Erythroblast (primary cell): Measurements from ENCODE around the gene MSANTD1.

ENCODE experiments used
- DNase-seq, 2 experiments: peaks; one replicate each; lab custom pipeline; 2025; lab: John Stamatoyannopoulos, UW
- GATA1 ChIP-seq: IDR thresholded peaks from 2 replicates; pipeline ENCODE4 v1.6.1; 2011; ENCODE audit warnings: low read depth, mild to moderate bottlenecking, control low read depth, low read length, moderate library complexity
- POLR2A ChIP-seq: IDR thresholded peaks from 2 replicates; pipeline ENCODE4 v1.6.1; 2011; ENCODE audit warnings: mild to moderate bottlenecking, low read length

MSANTD1 gene

DNA sequence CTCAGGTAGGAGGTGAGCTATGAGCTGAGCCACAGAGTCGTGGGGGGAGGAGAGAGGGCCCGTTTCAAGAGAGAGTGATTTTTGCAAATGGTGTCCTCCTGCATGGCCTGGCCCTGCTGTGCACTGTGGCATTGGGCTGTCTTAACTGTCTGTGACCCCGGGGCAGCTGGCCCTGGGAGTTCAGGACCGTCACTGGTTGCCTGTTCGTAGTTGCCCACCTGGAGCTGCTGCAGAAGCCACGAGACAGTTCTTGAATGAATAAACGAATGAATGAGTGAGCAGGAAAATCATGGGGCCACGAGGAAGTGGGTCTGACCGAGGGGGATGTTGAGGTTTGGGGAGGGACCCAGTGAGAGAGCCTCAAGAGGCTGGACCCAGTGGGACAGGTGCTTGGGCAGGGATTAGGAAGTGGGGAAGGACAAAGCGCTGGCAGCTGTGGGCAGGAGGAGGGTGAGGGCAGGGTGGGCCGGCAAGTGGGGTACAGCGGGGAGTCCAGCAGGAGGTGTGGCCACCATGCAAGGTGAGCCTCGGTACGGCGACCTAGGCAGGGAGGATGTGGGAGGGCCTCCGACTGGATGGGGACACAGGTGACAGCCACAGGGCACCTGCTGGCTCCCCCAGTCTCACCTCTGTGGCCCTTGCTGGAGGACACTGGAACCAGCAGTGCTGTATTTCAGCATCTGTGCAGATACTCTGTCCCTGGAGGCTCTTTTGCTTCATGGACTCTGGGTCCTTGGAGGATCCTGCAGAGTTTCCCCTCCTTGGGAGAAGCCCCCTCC, 54.0 kb downstream of the MSANTD1 start:
- TF ChIP-seq GATA1 (no peak), POLR2A (no peak)
- DNase-seq: no peak

DNA sequence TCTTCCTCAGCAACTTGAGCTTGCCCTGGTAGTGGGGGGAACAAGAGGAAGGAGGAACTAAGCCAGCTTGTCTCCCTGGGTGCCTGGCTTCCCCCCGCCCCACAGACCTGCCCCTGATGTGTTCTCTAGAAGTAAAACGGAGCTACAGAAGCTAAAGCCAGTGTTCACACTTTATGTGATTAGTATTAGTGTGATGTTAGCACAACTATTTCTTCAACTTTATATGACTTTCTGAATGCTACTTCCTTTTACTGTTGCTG, 54.5 kb downstream of the MSANTD1 start:
- no peak for TF ChIP-seq GATA1
- no peak for TF ChIP-seq POLR2A
- DNase-seq: no peak

DNA sequence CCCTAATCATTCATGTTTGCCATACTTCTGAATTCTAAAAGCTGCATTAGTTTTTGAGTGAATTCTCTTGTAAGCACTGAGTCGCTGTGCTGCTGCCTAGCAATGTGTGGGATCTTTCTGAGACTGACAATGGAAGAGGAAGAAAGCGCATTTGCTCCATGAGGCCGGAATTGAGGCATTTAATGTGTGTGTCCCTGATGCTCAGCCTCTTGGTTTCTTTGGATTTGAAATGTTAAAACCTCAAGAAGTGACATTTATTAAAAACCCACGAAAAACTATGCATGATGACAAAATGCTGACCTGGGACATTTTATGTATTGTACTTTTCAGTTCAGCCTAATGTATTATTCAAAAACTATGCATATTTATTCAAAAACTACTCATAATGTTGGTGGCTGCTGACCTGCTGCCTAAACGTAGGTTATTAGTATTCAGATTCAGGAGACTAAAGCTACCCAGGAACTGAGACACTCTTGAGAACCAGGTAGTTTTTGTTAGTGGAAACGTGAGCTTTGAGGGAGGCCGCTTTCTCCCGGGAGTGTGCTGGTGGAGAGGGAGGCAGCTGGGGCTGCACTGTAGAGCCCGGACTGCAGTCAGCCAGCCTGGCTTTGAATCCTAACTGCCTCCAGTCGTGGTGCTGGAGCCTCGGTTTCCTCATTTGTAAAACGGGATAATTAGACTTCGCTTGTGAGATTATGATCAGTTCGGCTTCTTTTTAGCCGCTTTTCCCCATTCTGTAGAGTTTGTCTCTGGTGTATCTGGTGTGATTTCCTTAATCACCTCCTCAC, 55.2 kb downstream of the MSANTD1 start:
- TF ChIP-seq GATA1 (no peak), POLR2A (no peak)
- DNase-seq: no peak

DNA sequence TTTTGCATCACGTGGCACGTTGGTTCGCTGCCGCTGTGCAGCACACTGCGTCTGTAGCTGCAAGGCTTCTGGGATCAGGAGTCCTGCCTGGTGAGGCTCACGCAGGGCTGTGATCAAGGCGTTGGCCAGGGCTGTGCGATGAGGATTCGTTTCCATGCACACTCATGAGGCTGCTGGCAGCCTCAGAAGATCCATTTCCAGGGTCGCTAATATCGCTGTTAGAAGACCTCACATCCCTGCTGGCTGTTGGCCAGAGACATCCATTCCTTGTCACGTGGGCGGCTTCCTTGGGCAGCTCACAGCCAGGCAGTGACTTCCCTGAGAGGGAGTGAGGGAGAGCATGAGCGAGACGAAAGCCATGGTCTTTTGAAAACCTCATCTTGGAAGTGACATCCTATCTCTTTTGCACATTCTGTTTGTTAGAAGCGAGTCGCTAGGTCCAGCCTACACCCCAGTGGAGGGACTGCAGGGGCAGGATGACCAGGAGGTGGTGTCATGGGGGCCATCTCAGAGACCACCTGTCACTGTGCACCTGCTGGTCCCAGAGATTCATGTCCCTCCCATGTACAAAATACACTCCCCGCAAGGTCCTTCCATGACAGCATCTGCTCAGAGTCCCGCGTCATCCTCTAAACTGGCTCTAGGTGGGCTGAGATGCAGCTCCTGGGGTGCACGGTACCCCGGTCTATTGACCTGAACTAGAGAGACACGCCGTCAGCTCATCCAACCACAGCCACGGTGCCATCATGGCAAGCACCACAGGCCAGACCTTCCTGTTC, 56.1 kb downstream of the MSANTD1 start:
- DNase-seq: no peak
- no peak for TF ChIP-seq POLR2A
- TF ChIP-seq GATA1: no peak

DNA sequence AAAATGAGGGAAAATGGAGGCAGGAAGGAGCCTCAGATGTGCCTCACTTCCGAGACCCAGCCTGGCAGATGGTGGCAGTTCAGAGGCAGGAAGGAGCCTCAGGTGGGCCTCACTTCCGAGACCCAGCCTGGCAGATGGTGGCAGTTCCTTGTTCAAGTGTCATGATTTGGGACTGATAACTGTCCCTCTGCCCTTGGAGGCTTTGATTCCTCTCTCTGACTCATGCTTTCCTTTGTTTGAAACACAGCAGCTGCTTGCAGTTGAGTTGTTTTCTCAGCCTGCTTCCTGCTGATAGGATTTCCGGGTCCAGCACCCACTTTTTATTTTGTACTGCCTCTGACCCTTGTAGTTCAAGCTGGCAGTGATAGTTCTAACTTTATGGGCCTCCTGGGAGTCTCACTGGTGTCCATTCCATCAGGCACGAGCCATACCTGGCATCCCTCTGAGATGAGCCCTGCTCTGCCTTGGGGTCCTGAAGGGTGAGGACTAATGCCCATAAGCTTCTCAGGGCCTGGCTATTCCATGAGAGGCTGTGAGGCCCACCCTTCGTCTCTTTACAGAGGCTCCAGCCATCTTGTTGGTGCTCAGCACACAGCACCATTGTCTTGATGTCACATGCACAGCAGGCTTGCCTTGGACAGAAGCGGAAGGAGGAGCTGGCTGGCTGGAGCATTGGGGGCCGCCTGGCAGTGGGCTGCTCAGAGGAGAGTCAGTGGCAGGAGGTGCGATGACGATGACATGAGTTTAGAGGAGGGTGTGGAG, 56.8 kb downstream of the MSANTD1 start:
- TF ChIP-seq POLR2A (no peak), GATA1 (no peak)
- no peak for DNase-seq
